T-helper 1 cell treated with Interleukin-12 subunit alpha and Interleukin-12 subunit beta and Interleukin-4 antibody, amounts not matched to agents 30 ng/mL and 1 ng/mL, for 36 hours (primary cell): Measurements from ENCODE around the gene OR52D1. TPM values are rescaled to one million over a fixed set of nuclear protein-coding genes. Genes with fewer than 3 reads are reported as not detected.

Source experiments
- intact Hi-C: fragments of 100-400 bp; cut with micrococcal nuclease; formaldehyde crosslinking; loops from one replicate; pipeline ENCODE4 v1.15.1; 2024
- total RNA-seq: library from RNA; stranded (reverse); gene quantifications from 2 replicates; pipeline ENCODE4 v1.2.3, GENCODE V29; 2022

OR52D1 gene
- not detected in 2 replicates for total RNA-seq

DNA sequence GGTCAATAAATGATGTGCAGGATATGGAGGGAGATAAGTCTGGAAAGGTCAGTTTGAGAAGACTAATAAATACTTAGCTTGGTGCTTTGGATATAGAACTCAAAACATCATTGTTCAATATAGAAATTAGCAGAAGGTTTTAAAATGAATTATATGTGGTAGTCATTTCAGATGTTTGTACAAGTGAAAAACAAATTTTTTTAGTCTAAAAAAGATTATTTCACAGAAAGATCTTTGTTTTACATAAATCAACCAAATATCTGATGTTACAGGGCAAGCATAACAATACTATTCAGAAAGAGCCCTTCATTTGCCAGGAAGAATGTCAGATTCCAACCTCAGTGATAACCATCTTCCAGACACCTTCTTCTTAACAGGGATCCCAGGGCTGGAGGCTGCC is at the start of gene OR52D1:
Gene OR52D1, plus strand, starts transcription at position 301 of the 400 bp plus-strand sequence. Its CDS starts 22 bp downstream, at position 323.
- intact Hi-C loops = no loop called here

DNA sequence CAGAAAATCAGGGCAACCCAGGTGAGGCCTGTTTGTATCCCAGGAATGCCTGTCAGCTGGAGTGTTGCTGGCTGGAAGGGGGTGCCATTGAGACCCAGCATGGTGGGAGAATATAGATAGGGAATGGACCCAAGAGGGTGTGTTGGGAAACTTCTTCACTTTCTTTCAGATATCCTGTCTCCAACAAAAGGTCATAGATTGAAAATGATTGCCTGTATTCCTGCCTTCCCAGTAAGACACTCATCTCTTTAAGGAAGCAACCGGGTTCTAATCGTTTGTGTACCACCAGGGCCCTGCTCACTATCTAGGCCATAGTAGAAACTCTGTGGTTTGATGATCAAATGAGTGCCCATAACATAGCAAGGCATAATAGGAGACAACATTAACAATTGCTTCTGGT is 47.1 kb upstream of the OR52D1 start, which contains the start of gene OR51I1:
Gene OR51I1, minus strand, starts transcription at position 101 of the 400 bp plus-strand sequence. Its CDS starts 0 bp downstream, at position 101.
- intact Hi-C loops = no loop called here

DNA sequence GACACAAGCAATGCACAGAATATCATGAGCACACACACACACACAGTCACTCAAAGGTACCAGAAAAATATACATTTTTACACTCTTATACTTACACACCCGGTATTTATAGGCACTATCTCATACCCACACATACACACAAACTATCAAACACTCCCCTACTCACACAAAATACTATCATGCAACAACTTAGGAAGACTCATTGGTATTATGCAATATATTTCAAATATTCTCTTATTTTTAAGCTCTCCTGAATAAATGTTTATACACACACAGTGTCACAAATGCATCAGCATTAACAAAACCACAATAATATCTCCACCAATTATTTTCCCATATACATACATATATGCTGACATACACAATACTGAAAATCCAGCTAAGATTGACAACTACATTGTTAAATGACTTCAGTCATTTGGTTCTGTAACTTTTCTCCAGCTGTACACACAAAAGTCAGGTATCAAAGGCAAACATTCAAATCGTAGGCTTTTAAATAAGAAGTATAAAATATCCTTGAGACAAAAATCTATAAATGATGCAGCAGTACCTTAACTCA is 44.6 kb upstream of the OR52D1 start:
- intact Hi-C loops = no loop called here

DNA sequence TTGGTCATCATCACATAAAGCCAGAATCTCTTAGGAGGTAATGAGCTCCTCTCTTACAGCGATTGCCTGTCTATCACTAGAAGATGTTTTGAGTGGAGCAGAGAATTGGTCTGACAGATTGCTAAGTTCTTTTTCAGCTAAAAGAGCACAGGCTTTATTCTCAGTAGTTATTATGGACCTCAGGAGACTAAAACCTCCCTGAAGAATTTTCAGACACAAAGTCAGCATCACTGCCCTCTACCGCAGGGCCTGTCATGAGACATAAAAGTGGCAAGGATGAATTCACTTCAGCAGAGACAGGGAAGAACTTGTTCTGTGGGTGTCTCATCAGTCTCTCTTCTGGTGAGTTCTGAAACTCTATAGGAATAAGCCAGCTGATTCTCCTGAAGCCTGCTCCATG is 39.5 kb upstream of the OR52D1 start, which contains the start of gene OR51I2:
Gene OR51I2, plus strand, starts transcription at position 301 of the 400 bp plus-strand sequence. CDS start 4,166 bp downstream, outside the sequence.
- intact Hi-C loops = no loop called here

DNA sequence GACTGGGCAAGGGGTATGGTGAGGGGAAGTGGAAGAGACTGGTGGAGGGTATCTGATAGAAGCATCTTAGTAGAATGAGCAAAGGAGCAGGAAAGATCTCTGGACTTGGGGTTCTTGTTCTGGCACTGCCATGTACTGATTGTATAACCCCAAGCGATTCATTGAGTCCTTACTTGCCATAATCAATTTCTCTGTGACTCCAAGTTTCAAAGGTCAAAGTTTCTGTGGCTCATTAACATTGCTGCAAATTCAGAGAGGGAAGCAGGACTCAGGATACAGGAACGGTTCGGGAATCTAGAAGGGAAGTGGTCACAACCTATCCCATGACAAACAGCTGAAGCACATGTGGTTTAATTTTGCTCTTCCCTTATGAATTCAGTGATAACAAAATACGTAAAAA is 39.1 kb upstream of the OR52D1 start:
- intact Hi-C loops = no loop called here

DNA sequence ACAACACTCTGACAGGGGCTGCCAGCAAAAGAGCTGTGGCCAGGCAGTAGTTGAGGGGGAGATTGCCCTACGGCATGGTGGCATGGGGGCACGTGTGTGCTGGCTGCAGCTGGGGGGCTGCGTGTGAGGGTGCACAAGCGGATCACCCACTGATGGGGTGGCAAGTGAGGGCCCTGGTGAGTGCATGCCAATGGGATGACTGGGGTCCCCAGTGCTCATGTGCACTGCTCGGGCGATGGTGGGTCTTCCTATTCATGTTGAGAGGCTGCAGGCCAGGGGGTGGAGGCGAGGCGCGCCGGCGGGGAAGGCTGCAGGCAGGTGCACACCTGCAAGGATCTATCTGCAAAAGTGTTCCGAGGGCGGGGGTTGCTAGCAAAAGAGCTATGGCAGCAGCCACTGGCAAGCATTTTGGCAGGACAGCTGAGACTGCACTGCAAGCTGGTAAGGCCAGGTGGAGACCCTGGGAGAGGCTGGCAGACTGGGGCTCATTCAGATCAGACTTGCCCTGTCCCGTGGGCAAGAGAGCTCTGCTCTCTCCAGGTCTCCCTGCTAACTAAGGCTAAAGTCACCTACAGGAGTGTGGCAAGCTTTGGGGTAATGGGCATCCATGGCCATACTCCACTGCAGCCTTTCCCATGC is 27.4 kb upstream of the OR52D1 start:
- intact Hi-C loops = no loop called here

DNA sequence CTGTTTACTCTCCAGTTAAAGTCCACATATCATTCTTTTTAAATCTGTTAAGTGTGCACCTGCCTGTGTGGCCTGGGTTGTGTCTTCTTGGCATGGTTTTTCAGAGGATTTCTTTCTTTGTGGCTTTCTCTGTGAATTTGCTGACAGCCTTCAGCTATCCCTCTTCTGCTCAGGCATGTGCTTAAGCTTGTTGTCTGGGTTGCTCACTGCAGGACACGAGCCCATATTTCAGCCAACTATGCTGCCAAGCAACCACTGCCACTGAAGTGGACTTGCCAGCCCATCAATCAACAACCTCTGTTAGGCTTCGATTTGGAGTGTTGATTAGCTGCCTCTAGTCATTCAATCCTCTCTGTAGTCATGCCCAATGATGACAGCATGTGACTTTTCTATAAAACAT is 21.0 kb upstream of the OR52D1 start:
- intact Hi-C loops = no loop called here

DNA sequence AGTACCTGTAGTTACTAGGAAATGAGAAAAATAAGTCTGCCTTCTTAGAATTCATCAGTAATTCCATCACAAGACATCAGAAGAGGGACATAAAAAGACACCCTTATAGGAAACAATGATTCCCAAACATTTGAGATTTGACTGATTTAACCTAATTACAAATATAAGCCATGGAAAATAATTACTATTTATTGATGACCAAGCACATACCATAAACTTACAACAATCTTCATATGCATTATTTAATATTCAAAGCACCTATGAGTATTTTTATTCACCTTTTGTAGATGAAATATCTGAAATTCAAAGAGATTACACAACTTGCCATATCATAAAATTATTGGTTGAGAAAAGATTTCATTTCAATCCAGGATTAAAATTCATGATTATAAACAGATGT is 14.6 kb upstream of the OR52D1 start:
- intact Hi-C loops = no loop called here

DNA sequence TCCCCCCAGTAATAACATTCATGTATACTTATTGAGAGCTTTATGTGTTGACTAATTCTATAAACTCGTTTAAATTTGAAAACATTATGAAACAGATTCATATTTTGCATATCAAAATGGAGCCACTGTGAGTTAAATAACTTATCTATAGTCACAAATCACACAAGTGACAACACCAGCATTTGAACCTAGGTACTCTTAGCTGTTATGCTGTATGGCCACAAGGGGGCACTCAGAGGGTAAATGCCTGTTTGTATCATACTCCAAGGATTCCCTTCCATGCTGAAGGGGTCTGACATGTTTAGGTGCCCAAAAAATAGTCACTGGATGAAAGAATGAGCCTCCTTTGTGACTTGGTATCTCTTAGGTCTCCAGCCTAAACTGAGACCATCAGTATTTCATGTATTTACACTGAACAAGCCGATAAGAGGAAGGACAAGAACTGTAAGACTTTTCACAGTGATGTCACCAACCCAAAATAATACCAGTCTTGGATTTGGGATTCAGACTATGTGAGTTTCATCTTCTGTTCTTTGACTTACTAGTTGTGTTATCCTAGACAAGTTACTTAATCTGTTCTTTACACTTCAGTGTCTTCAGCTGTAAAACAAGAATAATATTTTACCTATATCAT is 12.2 kb upstream of the OR52D1 start:
- intact Hi-C loops = loop anchor here (1.0 to 2.0 kb wide), 4 partner anchors 208 to 876 kb away; no protein-coding TSS in a partner anchor

DNA sequence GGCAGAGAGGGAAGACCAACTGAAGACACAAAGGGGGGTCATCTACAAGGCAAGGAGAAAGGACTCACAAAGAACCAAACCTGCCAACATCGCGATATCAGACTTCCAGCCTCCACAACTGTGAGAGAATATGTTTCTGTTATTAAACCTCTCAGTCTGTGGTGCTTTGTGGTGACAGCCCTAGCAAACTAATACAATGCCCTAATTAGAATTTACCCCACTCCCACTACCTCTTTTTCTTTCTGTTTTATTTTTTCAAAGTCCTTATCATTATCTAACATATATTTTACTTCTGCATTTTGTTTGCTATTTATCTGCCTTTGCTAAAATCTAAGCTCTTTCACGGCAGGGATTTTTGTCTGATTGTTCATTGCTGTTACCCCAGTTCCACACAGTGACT is 2.5 kb upstream of the OR52D1 start:
- intact Hi-C loops = no loop called here

DNA sequence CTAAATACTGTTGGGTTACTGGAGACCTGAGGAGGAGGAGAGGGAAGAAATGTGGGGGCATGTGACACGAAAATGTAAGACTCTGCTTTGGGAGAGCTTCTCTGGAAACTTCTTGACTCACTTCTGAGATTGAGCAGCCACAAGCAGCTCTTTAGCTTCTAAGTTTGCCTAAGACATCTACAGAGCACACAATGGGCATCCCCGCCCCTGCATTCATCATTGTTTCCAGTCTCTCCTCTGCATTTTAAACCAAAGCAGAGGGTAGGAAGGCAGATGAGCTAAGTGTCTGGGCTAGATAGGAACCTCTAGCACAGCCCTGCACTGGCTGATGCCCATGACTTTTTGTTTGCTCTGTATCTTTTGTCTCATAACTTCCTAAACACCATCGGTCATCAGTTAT is 2.1 kb upstream of the OR52D1 start:
- intact Hi-C loops = no loop called here

DNA sequence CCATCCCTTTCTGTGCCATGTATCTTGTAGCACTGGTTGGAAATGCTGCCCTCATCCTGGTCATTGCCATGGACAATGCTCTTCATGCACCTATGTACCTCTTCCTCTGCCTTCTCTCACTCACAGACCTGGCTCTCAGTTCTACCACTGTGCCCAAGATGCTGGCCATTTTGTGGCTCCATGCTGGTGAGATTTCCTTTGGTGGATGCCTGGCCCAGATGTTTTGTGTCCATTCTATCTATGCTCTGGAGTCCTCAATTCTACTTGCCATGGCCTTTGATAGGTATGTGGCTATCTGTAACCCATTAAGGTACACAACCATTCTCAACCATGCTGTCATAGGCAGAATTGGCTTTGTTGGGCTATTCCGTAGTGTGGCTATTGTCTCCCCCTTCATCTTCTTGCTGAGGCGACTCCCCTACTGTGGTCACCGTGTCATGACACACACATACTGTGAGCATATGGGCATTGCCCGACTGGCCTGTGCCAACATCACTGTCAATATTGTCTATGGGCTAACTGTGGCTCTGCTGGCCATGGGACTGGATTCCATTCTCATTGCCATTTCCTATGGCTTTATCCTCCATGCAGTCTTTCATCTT is 414 bp downstream of the OR52D1 start:
- intact Hi-C loops = no loop called here

DNA sequence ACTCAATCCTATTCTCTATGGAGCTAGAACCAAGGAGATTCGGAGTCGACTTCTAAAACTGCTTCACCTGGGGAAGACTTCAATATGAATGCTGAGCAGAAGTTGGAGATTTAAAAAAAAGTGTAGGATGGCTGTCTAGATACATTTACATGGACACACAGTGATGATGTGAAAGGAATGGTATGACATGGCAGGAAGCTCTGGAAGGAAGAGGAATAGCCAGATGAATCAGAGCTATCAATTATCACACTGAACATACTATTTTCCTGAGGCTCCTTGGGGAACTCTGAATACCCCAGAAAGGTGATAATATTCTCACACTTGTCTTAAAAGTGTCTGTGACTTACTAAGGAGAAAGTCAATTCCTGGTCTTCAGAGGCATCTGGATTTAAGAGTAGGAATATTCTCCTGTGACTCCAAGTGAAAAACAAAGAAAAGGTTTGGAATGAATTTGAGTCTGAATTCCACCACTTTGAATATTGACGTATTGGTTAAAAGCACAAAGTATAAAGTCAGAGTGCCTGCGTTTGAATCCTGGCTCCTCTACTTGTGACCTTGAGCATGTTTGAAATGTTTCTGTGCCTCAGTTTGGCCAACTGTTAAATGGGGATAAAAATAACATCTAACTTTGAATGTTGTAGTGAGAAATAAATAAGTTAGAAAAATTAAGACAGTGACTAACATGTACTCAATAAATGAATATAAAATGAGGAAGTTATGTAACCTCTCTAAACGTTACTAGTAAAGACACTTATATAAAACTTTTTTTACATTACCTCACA is 1.3 kb downstream of the OR52D1 start:
- intact Hi-C loops = no loop called here

DNA sequence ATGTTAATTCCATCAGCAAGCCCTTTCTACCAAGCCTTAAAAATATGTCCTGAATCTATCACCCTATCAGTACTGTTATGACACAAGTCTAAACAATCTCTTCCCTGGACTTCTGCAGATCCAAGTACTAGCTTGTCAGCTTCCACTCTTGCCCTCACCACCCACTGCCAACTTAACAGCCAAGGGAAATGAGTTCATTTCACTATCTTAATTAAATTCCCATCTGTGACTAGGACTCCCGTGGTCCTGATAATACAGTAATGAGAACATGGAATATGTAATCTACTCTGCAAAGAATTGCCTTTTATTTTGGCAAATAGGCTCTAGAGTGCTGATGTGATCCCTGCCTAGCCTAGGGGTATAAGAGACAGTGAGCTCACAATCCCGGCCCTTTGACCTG is 11.2 kb downstream of the OR52D1 start:
- intact Hi-C loops = no loop called here

DNA sequence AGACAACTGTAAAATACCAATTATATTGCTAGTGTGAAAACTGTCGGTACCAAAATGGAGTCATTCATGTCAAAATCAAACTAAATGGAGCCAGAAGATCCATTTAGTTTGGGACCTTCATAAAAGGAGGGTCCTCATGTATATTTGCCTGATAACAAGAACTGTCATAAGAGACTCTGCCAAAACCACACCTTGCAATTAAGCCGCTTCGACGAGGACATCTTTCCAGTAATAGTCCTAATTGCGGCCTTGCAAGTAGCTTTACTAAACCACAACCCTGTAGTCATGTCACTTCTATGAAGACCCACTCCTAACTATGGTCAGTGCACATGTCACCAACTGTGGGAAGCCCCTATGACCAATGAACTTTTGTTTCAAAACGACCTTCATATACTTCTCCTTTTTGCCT is 11.9 kb downstream of the OR52D1 start:
- intact Hi-C loops = no loop called here

DNA sequence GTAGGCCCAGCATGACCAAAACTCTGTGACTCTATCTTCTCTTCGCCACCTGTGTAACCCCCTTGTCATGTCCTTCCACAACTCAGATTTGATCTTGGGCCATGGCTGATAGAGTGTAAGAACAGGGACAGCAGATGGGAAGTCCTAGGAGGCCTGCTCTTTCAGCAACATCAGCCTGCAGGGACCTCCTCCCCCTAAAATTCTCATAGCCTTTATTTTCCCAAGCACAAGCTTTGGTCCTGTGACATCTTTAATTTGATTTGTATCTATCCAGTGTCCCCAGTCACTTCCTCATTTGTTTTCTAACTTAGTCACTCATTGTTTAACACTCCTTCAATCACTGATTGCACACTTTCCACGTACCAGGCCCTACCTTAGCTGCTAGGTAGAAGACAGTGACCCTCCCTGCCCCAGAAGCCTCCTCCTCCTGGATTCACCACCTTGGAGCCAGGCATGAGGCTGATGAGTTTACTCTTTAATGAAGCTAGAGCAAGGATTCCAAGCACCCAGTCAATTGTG is 16.0 kb downstream of the OR52D1 start:
- intact Hi-C loops = no loop called here

DNA sequence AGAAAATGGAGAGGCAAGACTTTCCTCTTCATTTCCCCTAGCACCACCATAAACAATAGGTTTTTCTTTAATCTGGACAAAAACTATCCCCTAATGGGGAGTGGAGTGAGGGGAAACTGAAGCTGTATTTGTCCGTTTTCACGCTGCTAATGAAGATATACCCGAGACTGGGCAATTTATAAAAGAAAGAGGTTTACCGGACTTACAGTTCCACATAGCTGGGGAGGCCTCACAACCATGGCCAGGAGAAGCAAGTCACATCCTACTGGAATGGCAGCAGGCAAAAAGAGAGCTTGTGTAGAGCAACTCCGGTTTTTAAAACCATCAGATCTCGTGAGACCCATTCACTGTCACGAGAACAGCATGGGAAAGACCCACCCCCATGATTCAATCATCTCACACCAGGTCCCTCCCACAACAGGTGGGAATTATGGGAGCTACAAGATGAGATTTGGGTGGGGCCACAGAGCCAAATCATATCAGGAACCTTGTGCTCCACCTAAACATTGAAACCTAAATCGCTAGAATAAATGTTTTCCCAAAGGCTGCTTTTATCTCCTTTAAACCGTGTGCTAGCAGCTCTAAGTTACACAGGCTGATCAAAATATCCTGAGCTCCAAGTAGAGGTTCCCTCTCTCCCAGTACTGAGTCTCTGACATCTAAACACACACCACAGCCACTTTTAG is 17.0 kb downstream of the OR52D1 start:
- intact Hi-C loops = no loop called here

DNA sequence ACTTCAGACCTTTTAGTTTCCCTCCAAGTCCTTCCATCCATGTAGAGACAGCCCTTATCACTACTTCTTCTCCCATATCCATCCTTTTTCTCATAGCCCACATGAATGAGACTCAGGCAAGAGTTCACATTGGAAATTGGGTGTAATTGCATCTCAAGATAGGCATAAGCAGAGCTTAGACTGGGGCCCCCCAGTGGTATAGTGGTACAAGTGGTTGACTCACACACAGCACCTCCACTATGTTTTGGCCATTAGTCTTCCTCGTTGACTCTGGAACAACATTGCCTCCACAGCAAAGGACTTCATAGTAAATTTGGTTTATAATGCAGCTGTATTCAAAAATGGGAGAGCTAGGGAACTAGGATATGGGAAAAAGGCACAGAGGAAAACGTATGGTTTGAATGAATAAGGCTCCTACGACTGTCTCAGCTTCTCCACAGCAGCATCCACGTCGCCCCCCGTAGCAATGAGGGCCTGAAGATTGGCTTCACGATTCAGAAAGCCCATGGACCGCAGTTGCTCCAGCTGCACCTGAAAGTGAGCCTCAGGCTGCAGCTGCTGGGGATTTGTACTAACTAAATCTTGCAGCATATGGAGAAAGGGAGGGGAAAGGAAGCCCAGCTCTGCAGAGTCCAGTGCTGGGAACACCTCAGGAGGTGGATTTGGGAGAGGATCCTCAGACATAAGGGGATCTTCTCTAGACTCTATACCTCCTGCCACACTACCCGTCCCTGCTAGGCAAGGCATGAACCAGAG is 18.9 kb downstream of the OR52D1 start:
- intact Hi-C loops = no loop called here

DNA sequence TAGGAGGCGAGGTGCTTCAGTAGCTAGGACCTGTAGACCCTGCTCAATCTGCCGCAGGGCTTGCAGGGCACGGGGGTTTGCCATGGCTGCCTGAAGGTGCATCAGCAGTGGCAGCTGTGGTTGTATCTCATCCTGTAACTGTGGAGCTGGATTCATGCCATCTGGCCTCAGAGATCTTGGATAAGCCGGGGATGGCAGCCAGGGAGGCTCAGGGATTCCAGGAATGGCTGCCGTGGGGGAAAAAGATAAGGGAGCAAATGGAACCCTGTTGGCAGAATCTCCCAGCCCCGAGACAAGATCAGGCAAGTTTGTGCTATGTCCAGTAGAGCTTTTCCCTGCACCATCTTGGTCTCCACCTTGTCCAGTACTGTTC is 19.4 kb downstream of the OR52D1 start:
- intact Hi-C loops = no loop called here

DNA sequence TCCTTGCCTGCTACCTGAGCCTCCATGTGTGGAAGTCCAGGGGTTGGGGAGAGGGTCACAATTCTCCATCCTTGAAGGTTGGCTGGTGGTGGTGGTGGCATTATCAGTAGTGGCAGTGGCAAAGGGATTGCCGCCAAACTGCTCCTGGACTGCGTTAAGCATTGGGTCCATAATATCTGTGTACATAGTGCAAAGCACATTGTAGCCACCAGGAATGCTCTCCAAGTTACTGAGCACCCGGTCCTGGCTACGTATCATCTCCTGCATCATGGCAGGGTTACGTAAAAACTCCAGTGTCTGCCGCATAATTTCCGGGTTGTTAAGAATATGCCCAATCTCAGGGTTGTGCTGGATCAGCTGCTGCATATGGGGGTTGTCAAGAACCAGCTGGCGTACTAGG is 20.1 kb downstream of the OR52D1 start:
- intact Hi-C loops = no loop called here
